ENCODE results near the gene SNAI3.

- TF ChIP-seq CTCF (IDR thresholded peaks at IDR 0.05) (no peak), POLR2A (IDR thresholded peaks at IDR 0.05) (no peak)
Observed at GRCh38 chr16:88656291-88656980, 29.9 kb downstream of the SNAI3 start.

Measured in esophagus squamous epithelium (tissue), 4 donors.